KMS-11 (cell line): ENCODE data around the gene CCNG2.

Experiments
- H2AFZ ChIP-seq: fragments of 200-600 bp; sonication (generic); 2 replicates; pipeline ENCODE4 v1.6.1; 2016; ENCODE audit warnings: antibody characterized with exemption, mixed run types, low read depth
- H3K27ac ChIP-seq: fragments of 200-600 bp; sonication (generic); 2 replicates; pipeline ENCODE4 v1.6.1; 2016; ENCODE audit warnings: mild to moderate bottlenecking, mixed run types
- H3K27me3 ChIP-seq: fragments of 200-600 bp; sonication (generic); 2 replicates; pipeline ENCODE4 v1.6.1; 2017; ENCODE audit warnings: mild to moderate bottlenecking, low read depth, mixed run types, moderate library complexity; ENCODE audit not compliant: insufficient read depth
- H3K36me3 ChIP-seq: fragments of 200-600 bp; sonication (generic); 2 replicates; pipeline ENCODE4 v1.6.1; 2017; ENCODE audit warnings: mild to moderate bottlenecking, mixed run types; ENCODE audit not compliant: insufficient read depth
- H3K4me1 ChIP-seq: fragments of 200-600 bp; sonication (generic); 2 replicates; pipeline ENCODE4 v1.6.1; 2016; ENCODE audit warnings: mild to moderate bottlenecking, low read depth, mixed run types; ENCODE audit not compliant: poor library complexity, severe bottlenecking
- H3K4me2 ChIP-seq: fragments of 200-600 bp; sonication (generic); 2 replicates; pipeline ENCODE4 v1.7.0; 2016; ENCODE audit warnings: mild to moderate bottlenecking, mixed run types
- H3K4me3 ChIP-seq: fragments of 200-600 bp; sonication (generic); IDR thresholded peaks from 2 replicates; pipeline ENCODE4 v1.6.1; 2017; ENCODE audit warnings: low read depth, low read length, mixed read lengths; ENCODE audit not compliant: insufficient read depth
- H3K79me2 ChIP-seq: fragments of 200-600 bp; sonication (generic); 2 replicates; pipeline ENCODE4 v1.6.1; 2016; ENCODE audit warnings: low read depth, mixed run types; ENCODE audit not compliant: insufficient read depth
- H3K9ac ChIP-seq: fragments of 200-600 bp; sonication (generic); 2 replicates; pipeline ENCODE4 v1.6.1; 2016; ENCODE audit warnings: mild to moderate bottlenecking, mixed run types
- H4K20me1 ChIP-seq: fragments of 200-600 bp; sonication (generic); 2 replicates; pipeline ENCODE4 v1.6.1; 2016; ENCODE audit warnings: mild to moderate bottlenecking, mixed run types; ENCODE audit not compliant: insufficient read depth
- CTCF ChIP-seq: fragments of 200-600 bp; sonication (generic); conservative IDR thresholded peaks from 2 replicates; pipeline ENCODE4 v1.6.1; 2017; ENCODE audit warnings: low read depth, mild to moderate bottlenecking, antibody characterized with exemption, low read length, moderate library complexity, mixed read lengths

CCNG2 gene

DNA sequence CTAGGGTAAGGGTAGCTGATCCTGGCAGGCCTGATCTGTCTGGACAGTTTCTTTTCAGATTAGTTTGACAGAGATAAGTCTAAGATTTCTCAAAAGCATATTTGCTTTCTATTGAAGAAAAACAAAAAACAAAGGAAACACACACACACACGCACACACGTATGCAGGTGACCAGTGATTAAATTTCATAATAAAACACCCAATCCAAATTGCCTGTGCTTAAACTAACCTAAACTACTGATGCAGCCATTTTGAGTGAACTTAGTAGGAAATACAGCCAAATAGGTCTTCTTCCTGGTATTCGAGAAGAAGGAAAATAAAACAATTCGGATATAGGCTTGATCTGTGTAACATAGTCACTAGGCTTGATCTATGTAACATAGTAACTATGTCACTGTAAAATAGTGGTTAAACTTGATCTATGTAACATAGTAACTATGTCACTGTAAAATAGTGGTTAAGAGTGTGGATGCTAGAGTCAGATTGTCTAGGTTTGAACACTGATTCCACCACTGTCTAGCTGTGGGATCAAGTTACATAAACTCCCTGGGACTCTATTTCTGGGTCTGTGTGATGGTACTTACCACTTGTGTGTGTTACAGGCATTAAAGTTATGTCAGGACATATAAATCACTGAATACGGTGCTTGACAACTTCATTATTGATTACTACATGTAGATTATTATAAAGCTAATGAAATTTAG, 9.8 kb upstream of the CCNG2 start:
- H4K20me1 ChIP-seq, result no peaks in the 10 kb centered on the region
- no peaks in the 10 kb centered on the region for H3K36me3 ChIP-seq
- H3K4me1 ChIP-seq, result peaks cover 44% of the 10 kb centered on the region
- no peaks in the 10 kb centered on the region for H3K27me3 ChIP-seq
- H3K4me2 ChIP-seq, result no peak overlapping the region
- no peaks in the 10 kb centered on the region for H3K79me2 ChIP-seq
- no peak for TF ChIP-seq CTCF
- H3K4me3 ChIP-seq, result no peak overlapping the region
- peak overlapping the region; percentile 7; the same call in 1 of the 2 replicates for H2AFZ ChIP-seq
- no peak overlapping the region for H3K27ac ChIP-seq
- H3K9ac ChIP-seq, result no peak overlapping the region

- Histone ChIP-seq H3K36me3 (no peaks in the 10 kb centered on the region), H2AFZ (no peak overlapping the region), H3K27ac (no peak overlapping the region)
These were observed 8.9 kb upstream of the CCNG2 start for GRCh38 chr4:77148078-77148477.

GRCh38 chr4:77149789-77150188, 7.2 kb upstream of the CCNG2 start:
- Histone ChIP-seq H3K27me3 (no peaks in the 10 kb centered on the region), H3K27ac (no peak overlapping the region), H2AFZ (no peak overlapping the region), H3K4me3 (no peak overlapping the region), H4K20me1 (no peaks in the 10 kb centered on the region), H3K4me1 (peaks cover 48% of the 10 kb centered on the region), H3K79me2 (no peaks in the 10 kb centered on the region), H3K4me2 (no peak overlapping the region), H3K36me3 (no peaks in the 10 kb centered on the region), H3K9ac (no peak overlapping the region)
- TF ChIP-seq CTCF, result no peak

More at GRCh38 chr4:77148078-77148477, 8.9 kb upstream of the CCNG2 start:
- no peaks in the 10 kb centered on the region for H3K79me2 ChIP-seq
- no peaks in the 10 kb centered on the region for H3K27me3 ChIP-seq
- no peak overlapping the region for H3K4me2 ChIP-seq
- no peak for TF ChIP-seq CTCF
- H3K4me1 ChIP-seq, result peaks cover 45% of the 10 kb centered on the region
- H3K4me3 ChIP-seq, result no peak overlapping the region
- no peak overlapping the region for H3K9ac ChIP-seq
- H4K20me1 ChIP-seq, result no peaks in the 10 kb centered on the region

GRCh38 chr4:77151241-77151640, 5.8 kb upstream of the CCNG2 start:
- H3K79me2 ChIP-seq, result no peaks in the 10 kb centered on the region
- H3K27ac ChIP-seq, result no peak overlapping the region
- H3K4me1 ChIP-seq, result peaks cover 55% of the 10 kb centered on the region
- H2AFZ ChIP-seq, result no peak overlapping the region
- no peak overlapping the region for H3K4me2 ChIP-seq
- H3K9ac ChIP-seq, result no peak overlapping the region
- TF ChIP-seq CTCF, result no peak
- H3K4me3 ChIP-seq, result no peak overlapping the region
- no peaks in the 10 kb centered on the region for H3K36me3 ChIP-seq
- no peaks in the 10 kb centered on the region for H3K27me3 ChIP-seq
- H4K20me1 ChIP-seq, result no peaks in the 10 kb centered on the region
